ENCODE data around the gene SYNC.

Gene SYNC

DNA sequence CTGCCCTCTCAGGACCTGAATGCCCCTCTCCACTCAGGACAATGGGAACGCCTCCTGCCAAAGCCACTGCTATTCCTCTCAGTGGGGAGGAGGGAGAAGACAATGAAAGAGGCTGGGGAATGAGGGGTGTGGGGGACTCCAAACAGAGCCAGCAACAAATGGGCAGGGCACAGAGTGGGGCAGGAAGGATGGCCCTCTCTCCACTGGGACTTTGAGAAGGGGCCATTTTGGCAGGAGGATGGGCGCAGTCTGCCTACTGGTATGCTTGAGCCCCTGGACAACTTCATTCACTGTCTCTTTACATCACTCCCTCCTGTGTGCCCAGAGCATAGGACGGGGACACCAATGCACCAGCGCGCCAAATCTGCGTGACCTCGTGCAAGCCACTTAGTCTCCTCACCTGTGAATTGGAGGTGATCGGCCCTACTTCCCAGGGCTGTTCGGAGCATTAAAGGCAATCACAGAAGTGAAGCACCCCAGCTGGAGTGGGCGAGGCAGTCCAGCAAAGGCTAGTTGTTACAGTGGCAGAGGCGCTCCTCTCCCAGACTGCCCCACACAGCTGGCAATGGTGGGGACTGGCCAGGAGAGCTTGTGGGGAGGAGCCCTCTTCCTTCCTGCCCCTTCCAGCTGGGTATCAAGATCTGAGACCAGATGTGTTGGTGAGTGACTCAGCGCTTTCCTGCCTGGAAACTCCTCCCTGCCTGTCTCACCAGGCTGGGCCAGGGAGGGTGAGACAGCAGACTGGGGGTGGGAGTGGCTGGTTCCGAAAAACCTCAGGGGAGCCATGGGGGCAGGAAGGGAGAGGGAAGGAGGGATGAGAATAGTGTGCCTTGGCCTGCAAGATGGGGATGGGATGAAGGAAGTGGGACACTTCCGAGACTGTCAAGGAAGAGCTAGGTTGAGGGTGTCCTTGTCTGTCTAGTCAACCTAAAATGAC is 22.4 kb upstream of the SYNC start:
- ChIA-PET CTCF (interaction anchor here (1.0 to 1.3 kb wide), 2 partner anchors 12 to 13 kb away, joined by 3 to 7 read pairs; no protein-coding TSS in a partner anchor), POLR2A (no interaction called here)
- TF ChIP-seq HDGF (IDR thresholded peaks at IDR 0.05; ENCODE audit: borderline replicate concordance) (no peak), FOXA1 (IDR thresholded peaks at IDR 0.05) (no peak), CTBP1 (IDR thresholded peaks at IDR 0.05; ENCODE audit: borderline replicate concordance) (no peak)
- no peak for DNase-seq (ENCODE audit: extremely low spot score)

GRCh38 chr1:32719681-32720275 is 17.2 kb upstream of the SYNC start:
- ChIA-PET POLR2A (interaction anchor here (0.9 kb wide), 1 partner anchor 9 kb away, joined by 4 read pairs; no protein-coding TSS in a partner anchor), CTCF (interaction anchor here (1.6 kb wide), 1 partner anchor 54 kb away, joined by 4 read pairs; no protein-coding TSS in a partner anchor)
- TF ChIP-seq SP1 (IDR thresholded peaks at IDR 0.05) (no peak), HDGF (IDR thresholded peaks at IDR 0.05; ENCODE audit: borderline replicate concordance) (no peak), FOXK2 (IDR thresholded peaks at IDR 0.05) (no peak), SUZ12 (IDR thresholded peaks at IDR 0.05) (no peak), ELF4 (IDR thresholded peaks at IDR 0.05) (no peak), FOXA1 (IDR thresholded peaks at IDR 0.05) (no peak), NFRKB (IDR thresholded peaks at IDR 0.05) (no peak), LEF1 (IDR thresholded peaks at IDR 0.05; ENCODE audit: borderline replicate concordance) (no peak), L3MBTL2 (conservative IDR thresholded peaks at IDR 0.05) (no peak)
- no peak for DNase-seq (ENCODE audit: extremely low spot score)

GRCh38 chr1:32718527-32718926 is 16.0 kb upstream of the SYNC start:
- POLR2A ChIA-PET, result interaction anchor here (3.5 kb wide), 1 partner anchor 11 kb away, joined by 19 read pairs; no protein-coding TSS in a partner anchor
- no peak for TF ChIP-seq SP1 (IDR thresholded peaks at IDR 0.05)
- no peak for TF ChIP-seq NFRKB (IDR thresholded peaks at IDR 0.05)
- no peak for TF ChIP-seq LEF1 (IDR thresholded peaks at IDR 0.05; ENCODE audit: borderline replicate concordance)
- TF ChIP-seq TARDBP (IDR thresholded peaks at IDR 0.05), result no peak
- no peak for TF ChIP-seq CTBP1 (IDR thresholded peaks at IDR 0.05; ENCODE audit: borderline replicate concordance)
- no peak for TF ChIP-seq ARNT (IDR thresholded peaks at IDR 0.05)
- no peak for TF ChIP-seq FOXK2 (IDR thresholded peaks at IDR 0.05)
- TF ChIP-seq PKNOX1 (IDR thresholded peaks at IDR 0.05), result no peak
- TF ChIP-seq FOXA1 (IDR thresholded peaks at IDR 0.05), result no peak
- no peak for TF ChIP-seq ELF4 (IDR thresholded peaks at IDR 0.05)
- TF ChIP-seq HDGF (IDR thresholded peaks at IDR 0.05; ENCODE audit: borderline replicate concordance), result no peak
- no peak for TF ChIP-seq BHLHE40 (IDR thresholded peaks at IDR 0.05; ENCODE audit: borderline replicate concordance)
- no peak for TF ChIP-seq L3MBTL2 (conservative IDR thresholded peaks at IDR 0.05)
- TF ChIP-seq ZNF384 (IDR thresholded peaks at IDR 0.05), result no peak
- no peak for TF ChIP-seq SUZ12 (IDR thresholded peaks at IDR 0.05)
- no peak for TF ChIP-seq FOXM1 (IDR thresholded peaks at IDR 0.05; ENCODE audit: borderline replicate concordance)
- no peak for DNase-seq (ENCODE audit: extremely low spot score)
- CTCF ChIA-PET, result no interaction called here

GRCh38 chr1:32718036-32718435 is 15.5 kb upstream of the SYNC start:
- TF ChIP-seq BHLHE40 (IDR thresholded peaks at IDR 0.05; ENCODE audit: borderline replicate concordance), result no peak
- no peak for TF ChIP-seq ARNT (IDR thresholded peaks at IDR 0.05)
- no peak for TF ChIP-seq FOXM1 (IDR thresholded peaks at IDR 0.05; ENCODE audit: borderline replicate concordance)
- ChIA-PET POLR2A (interaction anchor here (3.5 kb wide), 1 partner anchor 11 kb away, joined by 19 read pairs; no protein-coding TSS in a partner anchor), CTCF (interaction anchor here (1.4 to 1.5 kb wide), 2 partner anchors 11 to 55 kb away, joined by 4 to 5 read pairs; no protein-coding TSS in a partner anchor)
- no peak for DNase-seq (ENCODE audit: extremely low spot score)

GRCh38 chr1:32717503-32717902 is 14.9 kb upstream of the SYNC start:
- ChIA-PET CTCF (interaction anchor here (1.4 to 1.5 kb wide), 2 partner anchors 12 to 56 kb away, joined by 4 to 5 read pairs; no protein-coding TSS in a partner anchor), POLR2A (interaction anchor here (3.5 kb wide), 1 partner anchor 12 kb away, joined by 19 read pairs; no protein-coding TSS in a partner anchor)
- DNase-seq (ENCODE audit: extremely low spot score), result no peak
- TF ChIP-seq CTBP1 (IDR thresholded peaks at IDR 0.05; ENCODE audit: borderline replicate concordance), result no peak

DNA sequence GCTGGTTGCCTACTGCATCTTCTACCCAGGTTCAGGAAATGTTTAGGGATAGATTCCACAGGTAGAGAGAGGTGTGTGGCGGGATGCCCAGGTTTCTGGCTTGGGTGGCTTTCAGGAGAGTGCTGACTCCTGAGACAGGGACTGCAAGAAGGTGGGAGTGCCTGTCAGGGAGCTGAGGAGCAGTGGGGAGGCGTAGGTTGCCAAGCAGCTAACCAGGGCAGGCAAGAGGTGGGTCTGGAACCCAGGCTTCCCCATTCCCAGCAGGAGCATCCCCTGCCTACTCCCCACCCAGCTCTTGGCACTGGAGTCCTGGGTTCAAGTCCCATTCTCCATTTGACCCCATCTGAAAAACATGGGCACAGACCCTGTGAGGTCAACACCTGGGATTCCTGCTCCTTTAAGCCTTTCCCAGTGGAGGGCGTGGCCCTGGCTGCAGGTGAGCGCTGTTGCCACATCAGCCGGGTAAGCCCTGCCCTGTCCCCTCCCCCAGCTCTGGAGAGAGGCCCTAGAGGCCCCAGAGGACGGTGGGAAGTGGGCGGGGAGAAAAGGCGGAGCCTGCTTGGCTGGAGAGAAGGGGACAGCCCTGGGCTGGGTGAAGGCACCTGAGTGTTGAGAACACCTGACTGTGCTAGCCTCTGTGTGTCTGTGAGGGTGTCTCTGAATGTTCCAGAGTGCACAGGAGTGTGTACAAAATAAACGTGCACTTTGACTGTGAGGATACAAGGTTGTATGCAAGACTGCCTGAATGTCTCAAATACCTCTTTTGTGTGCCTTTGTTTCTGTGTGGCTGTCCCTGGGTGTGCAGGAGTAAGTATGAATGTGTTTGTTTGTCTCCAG is 14.0 kb upstream of the SYNC start:
- ChIA-PET POLR2A (interaction anchor here (0.7 to 3.5 kb wide), 3 partner anchors 11 to 28 kb away, joined by 3 to 19 read pairs (median 3); no protein-coding TSS in a partner anchor), CTCF (interaction anchor here (1.4 to 1.5 kb wide), 2 partner anchors 12 to 57 kb away, joined by 4 to 5 read pairs; no protein-coding TSS in a partner anchor)
- peak; percentile 89 for DNase-seq (ENCODE audit: extremely low spot score)
- TF ChIP-seq ZNF384 (IDR thresholded peaks at IDR 0.05) (no peak), NFRKB (IDR thresholded peaks at IDR 0.05) (no peak), PKNOX1 (IDR thresholded peaks at IDR 0.05) (no peak)

Measured in HEK293T (cell line).